ENCODE results near the gene ZNF282.
A peak's percentile ranks its signal among the peaks of the same experiment; 100 is the strongest.
"Not testable (repeated sequence)": the region's sequence is repeated elsewhere in the genome, so short reads cannot be mapped to it uniquely, and the experiment has no call there.

ZNF282 gene

DNA sequence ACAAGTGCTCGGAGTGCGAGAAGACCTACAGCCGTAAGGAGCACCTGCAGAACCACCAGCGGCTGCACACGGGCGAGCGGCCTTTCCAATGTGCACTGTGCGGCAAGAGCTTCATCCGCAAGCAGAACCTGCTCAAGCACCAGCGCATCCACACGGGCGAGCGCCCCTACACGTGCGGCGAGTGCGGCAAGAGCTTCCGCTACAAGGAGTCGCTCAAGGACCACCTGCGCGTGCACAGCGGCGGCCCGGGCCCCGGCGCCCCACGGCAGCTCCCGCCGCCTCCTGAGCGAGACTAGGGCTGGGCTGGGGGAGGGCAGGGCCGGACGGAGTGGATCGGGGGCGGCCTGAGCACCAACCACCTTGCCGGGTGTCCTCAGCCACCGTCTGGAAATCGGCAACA, 29.0 kb downstream of the ZNF282 start:
- no peak for DNase-seq (ENCODE audit: low read depth in 2 of 2)

DNA sequence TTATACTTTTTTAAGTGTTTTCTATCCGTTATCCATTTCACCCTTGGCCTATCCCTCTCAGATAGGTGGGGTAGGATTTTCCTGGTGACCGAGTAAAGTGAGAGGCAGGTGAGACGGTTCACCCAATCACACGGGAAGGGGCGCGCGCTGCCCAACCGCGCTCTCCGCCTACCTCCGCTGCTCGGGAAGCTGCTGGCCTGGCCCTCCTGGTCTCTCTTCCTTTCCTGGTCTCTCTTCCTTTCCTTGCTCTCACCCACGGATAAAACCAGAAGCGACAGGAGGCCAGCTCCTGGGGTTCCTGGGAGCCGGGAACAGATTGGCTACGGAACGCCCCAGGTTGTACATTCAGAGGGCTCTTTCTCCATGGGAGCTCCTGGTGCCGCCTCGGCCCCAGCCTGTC, 29.8 kb downstream of the ZNF282 start:
- no peak for DNase-seq (ENCODE audit: low read depth in 2 of 2)

DNA sequence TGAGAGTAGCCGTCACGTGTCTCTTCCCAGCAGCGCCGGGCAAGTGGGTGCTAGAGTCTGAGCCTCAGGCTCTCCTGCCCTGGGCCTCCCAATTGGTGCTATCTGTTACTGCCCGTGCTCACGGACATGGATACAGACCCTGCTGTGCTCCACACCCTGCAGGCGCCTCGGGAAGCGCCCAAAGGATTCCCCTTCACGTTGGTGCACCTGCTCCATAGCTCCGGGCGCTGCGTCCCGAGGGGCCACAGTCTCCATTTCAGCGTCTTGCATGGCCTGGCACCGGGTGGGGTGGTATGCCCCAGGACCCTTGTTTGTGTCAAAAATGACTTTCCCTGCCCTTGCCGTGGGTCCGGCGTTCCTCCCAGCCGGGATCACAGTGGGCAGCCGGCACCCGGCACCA, 30.3 kb downstream of the ZNF282 start:
- DNase-seq (ENCODE audit: low read depth in 2 of 2), result no peak

DNA sequence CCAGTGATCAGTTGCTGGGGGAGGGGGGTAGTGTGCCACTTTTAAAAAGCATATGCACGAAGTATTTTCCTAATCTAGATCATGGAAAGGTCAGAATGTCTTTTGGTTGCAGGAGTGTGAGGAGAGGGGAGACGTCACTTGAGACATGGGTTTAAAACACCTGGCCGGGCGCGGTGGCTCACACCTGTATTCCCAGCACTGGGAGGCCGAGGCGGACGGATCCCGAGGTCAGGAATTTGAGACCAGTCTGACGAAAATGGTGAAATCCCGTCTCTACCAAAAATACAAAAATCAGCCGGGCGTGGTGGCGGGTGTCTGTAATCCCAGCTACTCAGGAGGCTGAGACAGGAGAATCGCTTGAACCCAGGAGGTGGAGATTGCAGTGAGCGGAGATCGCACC, 31.0 kb downstream of the ZNF282 start:
- not testable (repeated sequence) for DNase-seq (ENCODE audit: low read depth in 2 of 2)

DNA sequence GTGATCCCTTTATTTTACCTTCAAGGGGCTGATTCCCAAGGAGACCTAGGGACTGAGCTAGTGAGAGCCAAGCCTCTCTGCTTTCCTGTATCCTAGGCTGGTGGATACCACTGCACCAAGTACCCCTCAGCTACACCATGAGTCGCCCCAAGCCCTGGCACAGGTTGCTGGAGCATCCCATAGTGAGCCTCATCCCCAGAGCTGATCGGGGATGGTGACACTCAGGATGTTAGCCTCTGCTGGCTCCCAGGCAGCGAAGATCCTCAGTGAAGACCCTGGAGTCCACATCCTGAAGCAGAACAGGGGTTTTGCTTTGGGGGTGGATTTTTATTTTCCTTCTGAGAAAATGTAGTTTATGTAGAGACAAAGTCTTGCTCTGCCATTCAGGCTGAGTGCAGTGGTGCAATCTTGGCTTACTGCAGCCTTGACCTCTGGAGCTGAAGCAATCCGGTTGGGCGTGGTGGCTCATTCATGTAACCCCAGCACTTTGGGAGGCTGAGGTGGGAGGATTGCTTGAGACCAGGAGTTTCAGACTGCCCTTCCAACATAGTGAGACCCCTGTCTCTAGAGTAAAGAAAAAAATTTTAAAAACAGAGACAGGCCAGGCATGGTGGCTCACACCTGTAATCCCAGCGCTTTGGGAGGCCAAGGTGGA, 31.6 kb downstream of the ZNF282 start:
- DNase-seq (ENCODE audit: low read depth in 2 of 2), result no peak

DNA sequence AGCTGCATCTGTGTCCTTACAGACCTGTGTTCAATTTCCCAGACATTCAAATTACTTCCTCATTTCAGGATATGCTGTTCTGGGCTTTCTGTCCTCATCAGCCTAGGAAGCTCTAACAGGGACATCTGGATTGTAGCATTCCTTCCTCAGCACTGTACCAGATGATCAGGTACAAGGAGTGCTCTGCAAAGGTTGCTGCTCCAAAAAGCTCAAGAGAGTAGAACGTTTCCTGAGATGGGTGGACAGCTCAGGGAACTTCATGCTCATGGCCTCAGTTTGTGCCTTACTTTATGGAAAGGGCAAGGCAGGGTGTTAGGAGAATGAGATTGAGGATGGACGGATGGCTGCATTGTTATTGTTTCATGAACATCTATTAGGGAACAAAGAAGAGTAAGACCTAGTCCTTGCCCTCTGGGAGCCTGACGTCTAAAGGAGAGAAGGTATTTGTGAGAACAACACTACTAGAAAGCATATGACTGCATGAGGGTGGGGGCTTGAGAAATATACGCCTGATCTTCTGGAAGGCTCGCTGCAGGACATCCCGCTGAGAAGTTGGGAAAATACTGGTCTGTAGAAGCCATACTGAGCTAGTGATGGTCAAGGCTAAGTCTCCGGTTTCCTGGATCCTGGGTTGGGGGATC, 33.6 kb downstream of the ZNF282 start:
- no peak for DNase-seq (ENCODE audit: low read depth in 2 of 2)

DNA sequence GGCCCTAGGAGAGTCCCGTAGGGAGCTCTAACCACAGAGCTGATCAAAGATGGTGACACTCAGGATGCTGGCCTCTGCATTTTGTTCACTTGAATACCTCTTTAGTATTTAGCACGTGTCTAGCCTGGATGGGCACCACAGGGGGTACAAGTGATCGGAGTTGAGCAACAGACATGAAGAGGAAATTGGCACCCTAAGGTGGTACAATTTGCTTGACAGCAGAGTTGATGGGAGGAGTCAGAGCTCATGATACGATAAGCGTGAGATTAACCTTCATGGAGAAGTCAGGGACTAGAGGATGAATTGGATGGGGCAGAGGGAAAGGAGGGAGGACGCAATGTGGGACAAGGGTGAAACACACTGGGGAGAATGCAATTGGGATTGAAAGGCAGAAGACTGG, 34.2 kb downstream of the ZNF282 start:
- DNase-seq (ENCODE audit: low read depth in 2 of 2), result no peak

DNA sequence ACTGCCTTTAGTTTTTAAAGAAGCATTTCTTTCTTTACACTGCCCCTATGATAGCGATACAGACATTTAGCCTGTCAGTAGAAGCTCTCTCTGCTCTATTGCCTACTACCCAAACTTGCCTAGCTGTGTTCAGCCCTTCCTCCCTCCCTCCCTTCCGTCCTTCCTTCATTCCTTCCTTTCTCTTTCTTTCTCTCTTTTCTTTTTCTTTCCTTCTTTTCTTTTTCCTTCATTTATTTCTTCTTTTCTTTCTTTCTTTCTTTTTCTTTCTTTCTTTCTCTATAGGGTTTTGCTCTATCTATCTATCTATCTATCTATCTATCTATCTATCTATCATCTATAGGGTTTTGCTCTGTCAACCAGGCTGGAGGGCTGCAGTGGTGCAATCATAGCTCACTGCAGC, 37.0 kb downstream of the ZNF282 start:
- no peak for DNase-seq (ENCODE audit: low read depth in 2 of 2)

DNA sequence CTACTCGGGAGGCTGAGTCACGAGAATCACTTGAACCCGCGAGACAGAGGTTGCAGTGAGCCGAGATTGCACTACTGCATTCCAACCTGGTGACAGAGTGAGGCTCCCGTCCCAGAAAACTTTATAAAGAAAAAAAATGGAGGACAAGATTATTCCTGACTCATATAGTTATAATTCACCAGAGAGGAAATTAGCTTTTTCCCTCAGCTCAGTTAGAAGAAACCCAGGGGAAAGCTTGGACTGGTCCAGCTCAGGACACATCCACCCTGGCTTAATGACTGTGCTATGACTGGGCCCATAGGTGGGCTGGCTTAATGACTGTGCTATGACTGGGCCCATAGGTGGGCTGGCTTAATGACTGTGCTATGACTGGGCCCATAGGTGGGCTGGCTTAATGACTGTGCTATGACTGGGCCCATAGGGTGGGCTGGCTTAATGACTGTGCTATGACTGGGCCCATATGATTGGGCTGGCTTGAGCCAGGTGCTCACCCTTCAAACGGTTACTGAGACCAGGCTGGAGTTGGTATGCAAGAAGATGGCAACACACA, 38.4 kb downstream of the ZNF282 start:
- not testable (repeated sequence) for DNase-seq (ENCODE audit: low read depth in 2 of 2)

DNA sequence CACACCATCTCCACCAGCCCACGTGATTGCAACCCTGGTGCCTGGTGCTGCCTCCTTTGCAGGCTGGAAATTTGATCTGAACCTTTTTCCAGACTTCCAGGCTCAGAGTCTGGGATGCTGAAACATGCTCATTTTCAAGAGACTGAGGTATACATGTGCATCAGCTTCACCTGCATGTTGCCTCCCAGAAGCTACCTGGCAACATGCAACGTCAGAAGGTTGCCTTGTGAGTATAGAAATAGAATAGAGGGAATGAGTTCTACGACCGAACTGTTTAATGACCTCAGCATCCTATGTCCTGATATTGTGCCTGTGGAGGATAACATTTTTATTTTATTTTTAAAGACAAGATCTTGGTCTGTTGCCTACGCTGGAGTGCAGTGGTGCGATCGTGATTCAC, 42.2 kb downstream of the ZNF282 start:
- no peak for DNase-seq (ENCODE audit: low read depth in 2 of 2)

DNA sequence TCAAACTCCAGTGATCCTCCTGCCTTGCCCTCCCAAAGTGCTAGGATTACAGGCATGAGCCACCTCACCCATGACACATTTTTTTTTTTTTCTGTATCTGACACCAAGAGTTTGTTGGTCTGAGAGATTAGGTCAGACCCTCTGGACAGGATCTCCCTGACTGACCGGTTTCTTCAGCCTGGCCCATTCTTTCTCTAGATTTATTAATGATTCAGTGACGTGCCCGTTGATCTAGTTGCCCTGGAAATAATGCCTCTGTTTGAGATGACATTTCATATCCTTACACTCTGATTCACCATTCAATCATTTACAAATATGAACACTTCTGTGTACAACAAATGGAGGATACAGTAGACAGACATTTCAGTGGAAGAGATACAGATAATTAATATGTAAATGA, 42.7 kb downstream of the ZNF282 start:
- no peak for DNase-seq (ENCODE audit: low read depth in 2 of 2)

DNA sequence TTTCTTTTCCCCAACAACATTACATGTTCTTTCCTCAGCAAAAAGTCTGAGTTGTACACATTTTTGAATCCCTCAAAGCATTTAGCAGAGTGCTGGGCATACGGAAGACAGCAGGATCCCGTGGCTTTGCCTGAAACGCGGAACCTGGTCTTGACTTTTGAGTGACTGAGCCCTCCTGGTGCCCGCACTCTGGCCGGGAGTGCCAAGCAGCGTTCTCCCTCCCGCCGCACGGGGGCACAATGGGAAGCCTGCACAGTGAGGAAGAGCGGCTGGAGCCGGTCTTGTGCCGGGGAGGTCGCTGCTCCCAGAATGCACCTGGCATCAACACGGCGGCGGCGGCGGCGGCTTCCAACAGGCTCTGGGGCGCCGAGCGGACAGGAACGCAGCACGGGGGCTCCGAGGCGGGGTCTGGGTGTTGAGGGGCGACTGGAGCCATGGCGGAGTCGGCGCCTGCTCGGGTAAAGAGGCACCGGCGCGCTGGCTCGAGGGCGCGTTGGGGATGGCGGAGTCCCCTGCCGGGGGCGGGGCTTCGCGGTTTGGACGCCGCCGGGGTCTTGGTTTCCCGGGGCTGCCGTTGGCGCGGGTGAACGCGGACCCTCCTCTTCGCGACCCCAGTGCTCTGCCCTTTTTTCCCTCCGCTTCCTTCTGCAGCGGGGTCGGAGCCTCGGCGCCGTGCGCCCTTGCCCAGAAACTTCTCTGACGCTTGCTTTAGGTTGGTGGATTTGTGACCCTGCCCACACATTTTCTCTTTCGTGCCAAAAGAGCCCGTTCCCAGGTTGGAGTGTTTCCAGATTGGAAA, 44.2 kb downstream of the ZNF282 start, which contains the start of gene ZNF212:
ZNF212 (plus strand) TSS at position 307 of the 799 bp plus-strand sequence; CDS start at position 435, 128 bp downstream.
- DNase-seq (ENCODE audit: low read depth in 2 of 2), result peak; percentile 75 to 80

DNA sequence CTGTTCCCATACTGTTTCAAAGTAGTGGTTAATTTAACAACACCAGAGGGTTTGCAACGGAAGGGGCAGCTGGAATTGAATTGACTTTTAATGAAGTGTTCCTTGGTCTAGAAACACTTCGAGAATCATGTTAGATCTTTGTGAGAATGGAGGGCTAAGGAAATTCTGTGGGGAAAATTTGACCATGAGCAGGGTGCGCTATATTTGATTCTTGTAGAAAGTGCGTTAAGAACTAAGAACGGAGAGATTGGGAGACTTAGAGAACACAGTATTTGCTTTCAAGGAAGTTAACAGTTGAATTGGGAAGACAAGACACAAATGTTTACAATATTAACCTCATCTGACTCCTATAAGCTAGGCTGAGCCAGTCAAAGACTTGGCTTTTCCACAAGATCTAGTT, 45.3 kb downstream of the ZNF282 start:
- no peak for DNase-seq (ENCODE audit: low read depth in 2 of 2)

DNA sequence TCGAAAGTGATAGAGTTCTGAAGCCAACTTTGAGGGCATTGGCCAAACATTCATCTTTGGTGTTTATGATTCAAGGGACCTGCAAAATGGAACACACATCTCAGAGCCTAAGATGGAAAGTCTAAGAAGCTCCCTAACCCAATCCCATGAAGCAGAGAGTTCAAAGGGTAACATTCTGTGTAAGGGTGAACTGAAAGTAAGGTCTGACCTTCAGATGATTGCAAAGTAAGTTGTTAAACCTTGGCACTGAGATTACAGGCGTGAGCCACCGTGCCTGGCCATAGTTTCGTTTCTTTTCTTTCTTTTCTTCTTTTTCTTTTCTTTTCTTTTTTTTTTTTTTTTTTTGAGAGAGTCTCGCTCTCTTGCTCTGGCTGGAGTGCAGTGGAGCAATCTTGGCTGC, 46.4 kb downstream of the ZNF282 start:
- no peak for DNase-seq (ENCODE audit: low read depth in 2 of 2)

DNA sequence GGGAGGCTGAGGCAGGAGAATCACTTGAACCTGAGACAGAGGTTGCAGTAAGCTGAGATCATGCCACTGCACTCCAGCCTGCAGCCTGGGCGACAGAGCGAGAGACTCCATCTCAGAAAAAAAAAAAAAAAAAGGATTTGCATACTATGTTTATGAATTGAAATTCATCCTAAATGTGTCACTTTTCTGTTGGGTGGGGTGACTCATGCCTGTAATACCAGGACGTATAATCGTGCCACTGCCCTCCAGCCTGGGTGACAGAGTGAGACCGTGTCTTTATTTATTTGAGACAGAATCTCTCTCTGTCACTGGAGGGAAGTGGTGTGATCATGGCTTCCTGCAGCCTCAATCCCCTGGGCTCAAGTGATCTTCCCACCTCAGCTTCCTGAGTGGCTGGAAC, 49.9 kb downstream of the ZNF282 start:
- no peak for DNase-seq (ENCODE audit: low read depth in 2 of 2)

DNA sequence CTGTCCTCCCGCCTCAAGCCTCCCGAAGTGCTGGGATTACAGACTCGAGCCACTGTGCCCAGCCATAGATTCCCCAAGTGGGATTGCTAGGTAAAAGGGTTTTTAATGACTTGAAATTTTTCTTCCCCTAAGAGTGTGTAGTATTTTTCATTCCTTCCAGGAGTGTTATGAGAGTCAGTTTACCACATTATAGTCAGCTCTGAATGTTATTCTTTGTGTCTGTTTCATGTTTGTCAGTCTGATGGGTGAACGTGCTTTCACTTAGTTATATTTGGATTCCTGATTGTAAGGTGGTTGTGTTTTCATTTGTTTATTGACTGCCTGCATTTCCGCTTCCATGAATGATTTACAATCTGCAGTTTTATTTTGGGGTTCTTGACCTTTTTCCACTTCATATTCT, 50.4 kb downstream of the ZNF282 start:
- DNase-seq (ENCODE audit: low read depth in 2 of 2), result no peak

DNA sequence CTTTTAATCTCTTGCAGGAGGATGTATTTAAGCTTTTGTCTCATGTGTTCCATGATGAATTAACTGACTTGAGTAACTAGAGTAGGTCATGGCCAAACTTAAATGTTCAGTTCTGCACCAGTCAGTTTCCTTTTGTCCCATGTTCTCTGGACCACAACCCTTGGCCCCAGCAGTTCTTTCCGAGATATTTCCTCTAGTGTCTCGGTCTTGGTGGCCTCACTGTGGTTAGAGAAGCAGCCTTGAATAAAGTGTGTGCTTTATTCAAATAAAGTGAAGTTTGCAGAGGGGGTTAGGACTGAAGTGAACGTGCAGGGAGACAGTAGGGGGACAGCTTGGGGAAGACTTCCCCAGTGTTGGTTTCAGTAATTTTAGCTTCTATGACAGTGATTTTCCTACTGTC, 53.4 kb downstream of the ZNF282 start:
- no peak for DNase-seq (ENCODE audit: low read depth in 2 of 2)

DNA sequence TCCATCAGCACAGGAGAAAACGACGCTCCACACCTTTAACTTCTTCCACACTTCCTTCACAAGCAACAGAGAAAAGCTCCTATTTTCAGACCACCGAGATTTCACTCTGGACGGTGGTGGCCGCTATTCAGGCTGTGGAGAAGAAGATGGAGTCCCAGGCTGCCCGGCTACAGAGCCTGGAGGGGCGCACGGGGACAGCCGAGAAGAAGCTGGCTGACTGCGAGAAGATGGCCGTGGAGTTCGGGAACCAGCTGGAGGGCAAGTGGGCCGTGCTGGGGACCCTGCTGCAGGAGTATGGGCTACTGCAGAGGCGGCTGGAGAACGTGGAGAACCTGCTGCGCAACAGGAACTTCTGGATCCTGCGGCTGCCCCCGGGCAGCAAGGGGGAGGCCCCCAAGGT, 54.8 kb downstream of the ZNF282 start:
- DNase-seq (ENCODE audit: low read depth in 2 of 2), result not testable (repeated sequence)

DNA sequence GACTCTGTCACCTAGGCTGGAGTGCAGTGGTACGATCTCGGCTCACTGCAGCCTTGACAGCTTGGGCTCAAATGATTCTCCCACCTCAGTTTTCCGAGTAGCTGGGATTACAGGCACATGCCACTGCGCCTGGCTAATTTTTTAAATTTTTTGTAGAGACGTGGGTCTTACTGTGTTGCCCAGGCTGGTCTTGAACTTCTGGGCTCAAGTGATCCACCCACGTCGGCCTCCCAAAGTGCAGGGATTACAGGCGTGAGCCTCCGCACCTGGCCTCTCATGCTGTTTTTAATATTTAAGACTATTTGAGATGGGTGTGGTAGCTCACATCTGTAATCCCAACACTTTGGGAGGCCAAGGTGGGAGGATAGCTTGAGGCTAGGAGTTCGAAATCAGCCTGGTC, 56.2 kb downstream of the ZNF282 start:
- DNase-seq (ENCODE audit: low read depth in 2 of 2), result not testable (repeated sequence)

DNA sequence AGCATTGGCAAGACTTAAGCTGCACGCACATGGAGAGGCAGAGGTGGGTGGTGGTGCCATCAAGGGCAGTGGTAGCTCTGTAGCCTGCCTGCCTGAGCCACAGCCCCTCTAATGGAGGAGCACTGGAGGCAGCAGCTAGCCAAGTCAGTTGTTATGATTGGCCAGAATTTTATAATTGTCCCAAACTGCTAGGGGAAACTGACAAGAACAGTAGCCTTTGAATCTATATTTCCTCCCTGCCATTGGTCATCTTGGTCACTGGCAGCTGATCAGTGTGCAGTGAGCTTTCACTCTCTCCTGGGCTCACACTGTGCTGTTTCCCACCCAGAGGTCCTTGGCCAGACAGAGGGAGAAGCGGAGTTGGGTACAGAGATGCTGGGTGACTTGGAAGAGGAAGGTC, 57.0 kb downstream of the ZNF282 start:
- no peak for DNase-seq (ENCODE audit: low read depth in 2 of 2)

DNA sequence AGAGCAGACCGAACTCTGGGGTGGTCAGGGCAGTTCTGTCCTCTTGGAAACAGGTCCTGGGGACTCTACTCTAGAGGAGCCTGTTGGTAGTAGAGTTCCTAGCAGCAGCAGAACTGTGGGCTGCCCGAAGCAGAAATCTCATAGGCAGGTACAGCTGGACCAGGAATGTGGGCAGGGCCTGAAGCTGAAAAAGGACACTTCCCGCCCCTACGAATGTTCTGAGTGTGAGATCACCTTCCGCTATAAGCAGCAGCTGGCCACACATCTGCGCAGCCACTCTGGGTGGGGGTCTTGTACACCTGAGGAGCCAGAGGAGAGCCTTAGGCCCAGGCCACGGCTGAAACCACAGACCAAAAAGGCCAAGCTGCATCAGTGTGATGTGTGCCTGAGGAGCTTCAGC, 58.3 kb downstream of the ZNF282 start:
- DNase-seq (ENCODE audit: low read depth in 2 of 2), result no peak

DNA sequence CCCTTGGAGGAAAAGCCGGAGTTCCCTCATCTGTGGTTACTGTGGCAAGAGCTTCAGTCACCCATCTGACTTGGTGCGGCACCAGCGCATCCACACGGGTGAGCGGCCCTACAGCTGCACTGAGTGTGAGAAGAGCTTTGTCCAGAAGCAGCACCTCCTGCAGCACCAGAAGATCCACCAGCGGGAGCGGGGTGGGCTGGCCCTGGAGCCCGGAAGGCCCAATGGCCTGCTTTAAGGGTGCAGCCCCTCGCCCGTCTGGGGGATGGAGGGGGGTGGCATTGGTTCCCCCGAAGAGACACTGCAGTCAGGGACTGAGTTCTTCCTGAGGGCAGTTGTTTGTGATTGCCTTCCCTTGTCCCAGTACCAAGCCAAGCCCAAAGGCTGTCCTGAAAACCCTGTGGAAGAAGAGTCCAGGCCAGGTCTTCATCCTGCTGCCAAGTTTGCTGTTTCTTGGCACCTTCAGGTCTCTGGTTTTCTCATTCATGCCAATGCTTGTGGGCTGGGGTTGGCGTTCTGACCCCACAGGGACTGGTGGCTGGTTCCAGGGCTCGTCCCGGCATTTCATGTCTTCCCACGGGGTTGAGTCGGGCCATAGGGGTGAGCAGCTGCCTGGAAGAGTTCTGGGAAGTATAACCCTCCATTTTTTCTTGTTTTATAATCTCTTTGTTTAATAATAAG, 59.0 kb downstream of the ZNF282 start:
- DNase-seq (ENCODE audit: low read depth in 2 of 2), result no peak
